Skin of body (tissue), 2 donors: ENCODE results near the gene SIDT2. TPM values are rescaled to one million over a fixed set of nuclear protein-coding genes. Genes with fewer than 3 reads are reported as not detected.

ENCODE experiments used
- DNase-seq: peaks from one replicate; lab custom pipeline; 2025; lab: John Stamatoyannopoulos, UW
- total RNA-seq: library from RNA; depleted of rRNA; stranded (reverse); fragments of >200 nt; gene quantifications from one replicate; pipeline ENCODE4 v1.2.3, GENCODE V29; 2014

SIDT2 gene
- total RNA-seq, 1 donor from 2014 or later = 20.8 TPM

DNA sequence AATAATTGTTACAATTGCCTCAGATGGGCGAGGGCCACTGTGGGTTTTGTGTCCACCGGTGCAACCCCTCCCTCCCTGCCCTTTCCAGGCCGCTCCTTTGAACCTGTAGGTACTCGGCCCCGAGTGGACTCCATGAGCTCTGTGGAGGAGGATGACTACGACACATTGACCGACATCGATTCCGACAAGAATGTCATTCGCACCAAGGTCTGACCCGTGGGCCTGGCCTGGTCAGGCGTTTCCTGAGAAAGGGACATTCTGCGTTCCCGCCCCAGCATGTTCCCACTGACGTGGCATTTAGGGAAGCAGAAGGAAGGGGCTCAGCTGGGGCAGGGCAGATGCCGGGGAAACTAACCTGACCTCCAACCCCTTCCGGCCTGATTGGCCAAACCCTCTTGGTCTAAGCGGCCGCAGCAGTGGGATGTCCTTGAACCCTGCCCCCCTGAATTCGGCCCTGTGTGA, 10.1 kb downstream of the SIDT2 start:
- no peak for DNase-seq

DNA sequence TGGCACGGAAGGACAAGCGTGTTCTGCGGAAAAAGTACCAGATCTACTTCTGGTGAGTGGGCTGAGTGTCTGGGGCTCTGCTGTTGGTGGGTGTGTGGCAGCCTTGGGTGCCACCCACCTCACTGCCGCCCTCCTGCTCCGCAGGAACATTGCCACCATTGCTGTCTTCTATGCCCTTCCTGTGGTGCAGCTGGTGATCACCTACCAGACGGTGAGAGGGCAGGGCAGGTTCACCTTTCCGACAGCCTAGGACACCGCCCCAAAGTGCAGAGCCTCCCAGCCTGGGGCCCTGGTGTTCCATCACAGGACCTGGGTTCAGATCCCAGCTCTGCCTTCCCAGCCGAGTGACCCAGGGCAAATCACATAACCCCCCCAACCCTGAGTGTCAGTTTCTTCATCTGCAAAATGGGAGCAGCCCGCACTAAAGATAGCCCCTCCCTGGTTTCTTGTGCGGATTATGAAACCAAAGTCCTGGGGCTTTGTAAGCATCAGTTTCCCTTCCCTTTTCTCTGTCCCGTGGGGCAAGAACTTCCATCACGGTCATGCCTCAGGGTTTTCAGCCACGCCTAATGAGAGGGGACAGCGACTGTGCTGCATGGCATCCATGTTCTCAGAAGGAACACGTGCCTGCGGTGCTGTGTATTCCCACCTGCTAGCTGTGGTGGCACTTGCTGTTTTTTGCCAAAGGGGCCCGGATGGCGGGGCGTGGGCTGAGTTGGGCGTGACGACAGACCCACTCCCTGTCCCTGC, 10.8 kb downstream of the SIDT2 start:
- DNase-seq = no peak

- DNase-seq = no peak
Measured at GRCh38 chr11:117189941-117190544, 11.5 kb downstream of the SIDT2 start.

DNA sequence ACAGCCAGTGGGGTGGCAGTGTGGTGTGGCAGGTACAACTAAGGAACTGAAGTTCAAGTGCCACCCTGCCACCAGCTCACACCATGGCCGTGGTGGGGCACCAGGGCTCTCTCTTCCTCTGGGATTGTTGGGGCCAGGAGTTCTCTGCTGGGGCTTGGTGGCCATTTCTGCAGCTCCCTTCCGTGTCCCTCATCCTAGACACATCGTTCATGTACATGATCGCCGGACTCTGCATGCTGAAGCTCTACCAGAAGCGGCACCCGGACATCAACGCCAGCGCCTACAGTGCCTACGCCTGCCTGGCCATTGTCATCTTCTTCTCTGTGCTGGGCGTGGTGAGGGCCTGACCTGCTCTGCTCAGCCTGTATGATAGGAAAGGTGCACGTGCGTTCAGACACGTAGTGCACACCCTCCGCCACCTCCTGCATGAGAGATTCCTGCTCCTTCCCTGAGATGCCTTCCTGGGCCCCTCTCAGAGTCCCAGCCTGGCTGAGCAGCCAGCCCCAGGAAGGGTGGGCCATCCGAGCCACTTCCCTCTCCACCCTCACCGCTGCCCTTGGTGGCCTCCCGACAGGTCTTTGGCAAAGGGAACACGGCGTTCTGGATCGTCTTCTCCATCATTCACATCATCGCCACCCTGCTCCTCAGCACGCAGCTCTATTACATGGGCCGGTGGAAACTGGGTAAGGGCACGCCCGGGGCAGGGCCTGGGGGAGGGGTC, 13.3 kb downstream of the SIDT2 start:
- DNase-seq = no peak

DNA sequence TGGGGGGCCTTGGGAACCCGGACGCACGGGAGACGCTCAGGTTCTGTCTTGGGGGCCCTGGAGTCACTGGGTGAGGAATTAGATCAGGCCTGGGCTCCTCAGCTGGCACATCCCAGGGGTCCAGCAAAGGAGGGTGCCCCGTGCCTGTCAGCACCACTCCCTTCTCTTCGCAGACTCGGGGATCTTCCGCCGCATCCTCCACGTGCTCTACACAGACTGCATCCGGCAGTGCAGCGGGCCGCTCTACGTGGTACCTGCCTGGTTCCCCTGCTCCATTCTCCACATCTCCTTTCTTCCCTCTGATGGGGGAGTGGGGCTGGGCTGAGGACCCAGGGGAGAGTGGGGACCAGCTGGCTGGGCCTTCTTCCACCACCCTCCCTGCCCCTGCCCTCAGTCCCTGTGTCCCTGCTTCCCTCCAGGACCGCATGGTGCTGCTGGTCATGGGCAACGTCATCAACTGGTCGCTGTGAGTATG, 13.9 kb downstream of the SIDT2 start:
- DNase-seq = no peak

- no peak for DNase-seq
Measured at GRCh38 chr11:117193130-117194020, 14.8 kb downstream of the SIDT2 start.

DNA sequence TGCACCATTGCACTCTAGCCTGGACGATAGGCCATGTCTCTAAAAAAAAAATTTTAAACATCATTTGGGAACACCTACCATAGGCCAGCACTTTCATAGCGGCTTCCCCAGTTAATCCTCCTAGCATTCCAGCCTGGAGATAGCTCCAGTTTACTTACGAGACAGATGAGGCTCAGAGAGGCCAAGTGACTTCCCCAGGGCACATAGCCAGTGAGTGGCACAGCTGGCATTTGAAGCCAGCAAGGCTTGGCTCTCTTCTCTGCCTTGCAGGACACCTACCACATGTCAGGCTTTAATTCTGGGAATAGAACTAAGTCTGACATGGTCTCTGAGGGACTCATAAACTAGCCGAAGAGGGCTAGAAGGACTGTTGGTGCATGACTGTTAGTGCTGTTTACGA, 15.7 kb downstream of the SIDT2 start:
- no peak for DNase-seq

DNA sequence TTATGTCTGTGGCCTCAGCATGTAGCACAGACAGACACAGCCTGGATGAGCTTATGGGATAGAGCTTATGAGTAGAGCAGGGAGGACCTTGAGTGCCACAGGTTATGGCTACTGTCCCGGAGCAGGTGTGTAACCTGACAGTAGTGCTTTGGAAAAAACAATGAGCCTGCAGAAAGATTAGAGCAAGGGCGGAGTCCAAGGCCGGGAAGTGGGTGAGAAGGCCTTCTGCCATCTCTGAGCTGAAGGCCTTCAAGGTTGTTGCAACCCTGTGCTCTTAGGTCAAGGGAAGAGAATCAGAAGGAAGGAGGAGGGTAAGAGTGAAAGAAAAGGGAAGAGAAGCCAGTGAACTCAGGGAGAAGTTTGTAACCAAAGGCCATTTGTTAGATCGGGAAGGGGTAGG, 16.7 kb downstream of the SIDT2 start:
- DNase-seq = no peak

- DNase-seq = no peak
Measured at GRCh38 chr11:117195761-117196160, 17.2 kb downstream of the SIDT2 start.

GRCh38 chr11:117197006-117197405, 18.5 kb downstream of the SIDT2 start:
- no peak for DNase-seq

- no peak for DNase-seq
Measured at GRCh38 chr11:117197516-117198456, 19.2 kb downstream of the SIDT2 start.

DNA sequence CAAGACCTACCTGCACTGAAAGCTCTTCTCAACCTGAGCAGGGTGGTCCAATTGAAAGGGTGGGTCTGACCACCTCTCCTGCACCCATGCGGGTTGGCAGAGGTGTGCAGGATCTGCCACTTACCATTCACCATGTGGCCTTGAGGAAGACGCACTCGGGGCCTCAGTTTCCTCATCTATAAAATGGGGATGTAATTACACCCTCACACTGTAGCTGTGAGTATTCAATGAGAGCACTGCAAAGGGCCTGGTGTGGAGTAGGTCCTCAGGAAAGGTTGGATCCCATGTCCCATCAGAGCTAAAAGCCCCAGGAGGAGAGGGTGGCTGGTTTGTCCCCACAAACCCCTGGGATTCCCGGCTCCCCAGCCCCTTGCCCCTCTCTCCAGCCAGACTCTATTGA, 20.1 kb downstream of the SIDT2 start:
- no peak for DNase-seq

DNA sequence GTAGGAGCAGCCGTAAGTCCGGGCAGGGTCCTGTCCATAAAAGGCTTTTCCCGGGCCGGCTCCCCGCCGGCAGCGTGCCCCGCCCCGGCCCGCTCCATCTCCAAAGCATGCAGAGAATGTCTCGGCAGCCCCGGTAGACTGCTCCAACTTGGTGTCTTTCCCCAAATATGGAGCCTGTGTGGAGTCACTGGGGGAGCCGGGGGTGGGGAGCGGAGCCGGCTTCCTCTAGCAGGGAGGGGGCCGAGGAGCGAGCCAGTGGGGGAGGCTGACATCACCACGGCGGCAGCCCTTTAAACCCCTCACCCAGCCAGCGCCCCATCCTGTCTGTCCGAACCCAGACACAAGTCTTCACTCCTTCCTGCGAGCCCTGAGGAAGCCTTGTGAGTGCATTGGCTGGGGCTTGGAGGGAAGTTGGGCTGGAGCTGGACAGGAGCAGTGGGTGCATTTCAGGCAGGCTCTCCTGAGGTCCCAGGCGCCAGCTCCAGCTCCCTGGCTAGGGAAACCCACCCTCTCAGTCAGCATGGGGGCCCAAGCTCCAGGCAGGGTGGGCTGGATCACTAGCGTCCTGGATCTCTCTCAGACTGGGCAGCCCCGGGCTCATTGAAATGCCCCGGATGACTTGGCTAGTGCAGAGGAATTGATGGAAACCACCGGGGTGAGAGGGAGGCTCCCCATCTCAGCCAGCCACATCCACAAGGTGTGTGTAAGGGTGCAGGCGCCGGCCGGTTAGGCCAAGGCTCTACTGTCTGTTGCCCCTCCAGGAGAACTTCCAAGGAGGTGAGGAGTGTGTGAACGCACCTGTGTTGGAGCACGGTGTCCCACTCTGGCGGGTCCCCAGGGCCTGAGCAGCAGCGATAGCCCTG, 20.7 kb downstream of the SIDT2 start, which contains the start of gene TAGLN:
Gene TAGLN (plus strand): TSS at position 318 of the 863 bp plus-strand sequence. CDS start 3,644 bp downstream, outside the sequence.
- peak; percentile 52 for DNase-seq

DNA sequence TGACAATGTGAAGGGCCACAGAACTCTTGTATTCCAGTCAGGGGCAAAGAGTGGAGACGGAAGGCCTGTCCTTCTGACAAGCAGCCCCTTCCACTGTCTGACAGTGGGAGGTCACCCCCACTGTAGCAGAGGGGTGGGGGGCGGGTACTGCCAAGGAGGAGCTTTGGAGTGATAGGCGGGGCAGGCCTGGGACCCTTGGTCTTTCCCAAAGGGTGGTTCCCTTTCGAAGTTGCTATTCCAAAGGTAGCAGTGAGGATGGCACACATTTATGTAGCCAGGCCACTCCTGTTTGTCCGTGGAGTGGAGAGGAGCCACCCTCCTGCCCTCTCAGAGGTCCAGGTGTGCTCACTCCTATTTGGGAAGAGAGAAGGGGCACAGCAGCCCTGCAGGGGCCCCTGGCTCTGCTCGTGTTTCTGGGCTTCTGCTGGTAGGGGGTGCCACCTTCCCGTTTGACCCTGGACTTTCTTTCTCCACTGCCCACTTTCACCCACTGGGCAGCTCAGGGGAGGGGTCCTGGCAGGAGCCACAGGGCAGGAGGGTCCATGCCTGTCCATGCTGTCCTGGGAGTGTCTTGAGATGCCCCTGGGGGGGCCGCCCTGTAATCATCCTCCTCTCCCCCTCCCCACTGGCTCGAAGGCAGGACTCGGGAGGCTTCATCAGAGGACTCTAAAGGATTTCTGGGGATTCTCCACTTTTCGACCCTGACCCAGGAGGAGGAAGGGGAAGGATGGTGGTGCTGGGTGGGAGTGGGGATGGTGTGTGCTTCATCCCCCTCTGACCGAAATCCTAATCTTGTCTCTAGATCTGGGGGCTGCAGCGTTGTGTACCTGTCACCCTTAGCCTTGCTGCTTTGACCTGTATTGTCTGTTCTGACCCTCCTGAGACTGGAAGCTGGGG, 21.6 kb downstream of the SIDT2 start:
- no peak for DNase-seq

GRCh38 chr11:117200813-117201657, 22.5 kb downstream of the SIDT2 start:
- DNase-seq = no peak

DNA sequence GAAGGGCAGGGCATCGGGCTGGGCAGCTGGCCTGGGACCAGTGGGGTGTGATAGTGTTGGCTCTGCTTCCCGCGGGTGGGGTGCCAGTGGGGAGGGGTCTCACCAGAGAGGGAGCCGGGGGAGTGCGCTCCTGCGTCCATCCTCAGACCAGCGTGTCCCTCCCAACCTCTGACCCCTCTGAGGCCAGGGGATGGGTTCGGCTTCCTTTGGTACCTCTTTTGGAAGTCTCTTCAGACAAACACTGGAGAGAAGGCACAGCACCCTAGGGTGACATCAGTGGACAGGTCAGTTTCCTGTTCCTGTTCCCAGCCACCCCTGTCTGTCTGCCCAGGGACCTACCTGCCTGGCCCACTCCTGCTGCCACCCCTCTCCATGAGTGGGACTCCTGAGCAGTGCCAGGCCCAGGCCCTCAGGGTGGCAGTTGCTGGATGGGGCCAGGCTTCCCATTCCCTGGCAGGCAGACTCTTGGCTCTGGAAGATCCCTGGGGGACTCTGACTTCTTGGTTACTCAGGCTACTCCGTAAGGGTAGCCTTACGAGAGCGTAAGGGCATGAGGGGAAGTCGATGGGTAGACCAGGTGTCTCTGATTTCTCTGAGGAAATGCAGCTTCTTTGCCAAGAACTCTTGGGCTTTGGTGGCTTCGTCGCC, 23.2 kb downstream of the SIDT2 start:
- no peak for DNase-seq
